DLD1 (cell line): Measurements from ENCODE around the gene P2RX6.
"Not testable (repeated sequence)": the region's sequence is repeated elsewhere in the genome, so short reads cannot be mapped to it uniquely, and the experiment has no call there.

Experiments used
- in situ Hi-C: cut with HindIII; loops from 2 replicates; pipeline ENCODE4 v1.10.0; 2017; ENCODE audit warnings: low sequenced_read_pairs

P2RX6 gene

DNA sequence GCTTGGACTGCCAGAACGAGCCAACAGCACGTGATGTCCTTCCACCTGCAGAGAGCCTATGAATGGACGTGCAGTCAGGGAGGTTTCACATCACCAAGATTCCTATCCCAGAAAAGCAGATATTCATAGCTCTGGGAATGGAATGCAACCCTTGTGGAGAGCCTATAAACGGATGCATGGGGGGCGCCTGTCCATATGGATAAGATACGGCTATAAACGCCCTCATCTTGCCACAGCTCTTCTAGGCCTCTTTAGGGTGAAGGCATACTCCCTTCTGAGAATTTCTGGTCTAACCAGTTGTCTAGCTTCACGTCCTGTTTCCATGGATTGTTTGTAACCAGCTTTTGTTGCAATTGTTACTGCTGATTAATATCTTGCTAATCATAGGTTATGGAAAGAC lies 56.8 kb downstream of the P2RX6 start:
- in situ Hi-C loops: not testable (repeated sequence)

DNA sequence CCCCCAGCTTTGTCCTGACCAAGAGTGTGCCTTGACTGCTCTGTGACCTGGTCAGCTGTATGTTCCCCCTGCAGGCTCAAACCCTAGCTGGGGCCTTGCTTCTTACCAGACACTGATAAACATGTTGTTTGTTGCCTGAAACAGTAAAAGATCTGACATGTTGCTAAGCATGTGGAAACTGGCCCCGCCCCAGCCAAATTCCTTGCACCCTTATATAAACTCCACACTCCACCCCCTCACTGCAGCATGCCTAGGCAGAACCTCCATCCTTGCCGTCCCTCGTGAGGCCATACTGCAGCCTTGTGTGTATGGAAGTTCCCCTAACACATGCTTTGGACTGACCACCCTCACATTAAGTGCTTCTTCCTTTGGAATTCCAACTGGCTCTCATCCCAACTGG lies 58.1 kb downstream of the P2RX6 start:
- in situ Hi-C loops: no loop called here

DNA sequence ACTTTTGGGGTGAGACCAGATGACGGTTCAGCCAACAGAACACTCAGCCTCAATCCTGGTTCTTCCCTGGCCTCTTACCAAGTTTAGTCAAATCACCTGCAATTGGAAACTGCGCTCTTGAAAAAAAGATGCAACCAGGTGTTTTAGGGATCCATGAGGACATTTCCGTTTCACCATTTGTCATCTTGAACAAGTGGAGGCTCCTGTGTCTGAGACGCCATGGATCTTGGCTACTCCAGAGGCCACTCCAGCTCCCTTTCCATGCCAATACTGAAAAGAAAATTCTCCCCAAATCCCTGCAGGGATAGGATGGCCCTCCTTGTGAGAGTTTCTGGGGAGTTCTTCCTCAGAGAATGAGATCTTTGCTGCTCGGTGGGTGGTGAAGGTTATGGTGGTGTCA lies 58.5 kb downstream of the P2RX6 start:
- in situ Hi-C loops: no loop called here

DNA sequence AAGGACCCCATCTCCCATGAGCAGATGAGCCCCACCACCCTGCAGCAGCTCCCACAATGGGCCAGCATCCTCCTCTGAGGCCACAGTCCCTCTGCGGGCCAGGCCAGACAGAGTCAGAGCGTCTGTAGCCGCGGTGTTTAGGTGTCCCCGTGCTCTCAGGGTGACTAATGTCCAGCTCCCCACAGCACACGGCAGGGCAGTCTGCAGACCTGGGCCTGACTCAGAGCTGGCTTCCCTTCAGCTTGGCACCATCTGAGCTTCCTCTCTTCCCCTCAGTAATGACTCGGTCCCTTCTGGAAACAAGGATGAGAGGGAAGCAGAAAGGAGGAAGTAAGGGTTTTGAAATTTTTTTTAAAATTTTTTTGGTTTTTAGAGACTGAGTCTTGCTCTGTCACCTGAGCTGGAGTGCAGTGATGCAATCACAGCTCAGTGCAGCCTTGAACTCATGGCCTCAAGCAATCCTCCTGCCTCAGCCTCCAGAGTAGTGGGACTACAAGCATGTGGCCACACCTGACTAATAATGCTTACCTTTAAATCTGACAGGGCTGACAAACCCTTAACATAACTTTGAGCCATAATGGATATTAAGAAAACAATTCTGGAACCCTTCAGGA lies 59.2 kb downstream of the P2RX6 start:
- in situ Hi-C loops: no loop called here

DNA sequence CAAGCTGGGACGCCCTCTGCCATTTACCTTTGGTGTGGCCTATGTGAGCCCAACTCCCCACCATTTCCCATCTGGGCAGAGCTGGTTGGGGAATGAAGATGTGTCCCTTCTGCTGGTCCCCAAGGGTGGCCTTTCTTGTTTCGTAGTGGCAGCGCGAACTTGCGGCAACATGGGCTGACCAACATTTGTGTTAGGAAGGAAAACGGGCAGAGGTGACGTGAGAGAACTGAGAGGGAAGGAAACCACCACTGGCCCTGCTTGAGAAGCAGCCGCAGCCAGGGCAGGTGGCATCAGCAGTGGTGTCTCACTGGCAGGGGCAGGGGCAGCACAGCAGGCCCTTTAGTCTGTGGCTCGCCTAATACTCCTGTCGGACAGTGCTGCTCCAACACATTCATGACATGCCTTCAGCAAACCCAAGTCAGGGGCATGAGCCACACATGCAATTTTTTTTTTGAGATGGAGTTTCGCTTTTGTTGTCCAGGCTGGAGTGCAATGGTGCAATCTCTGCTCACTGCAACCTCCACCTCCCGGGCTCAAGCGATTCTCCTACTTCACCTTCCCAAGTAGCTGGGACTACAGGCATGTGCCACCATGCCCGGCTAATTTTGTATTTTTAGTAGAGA lies 60.7 kb downstream of the P2RX6 start:
- in situ Hi-C loops: no loop called here

DNA sequence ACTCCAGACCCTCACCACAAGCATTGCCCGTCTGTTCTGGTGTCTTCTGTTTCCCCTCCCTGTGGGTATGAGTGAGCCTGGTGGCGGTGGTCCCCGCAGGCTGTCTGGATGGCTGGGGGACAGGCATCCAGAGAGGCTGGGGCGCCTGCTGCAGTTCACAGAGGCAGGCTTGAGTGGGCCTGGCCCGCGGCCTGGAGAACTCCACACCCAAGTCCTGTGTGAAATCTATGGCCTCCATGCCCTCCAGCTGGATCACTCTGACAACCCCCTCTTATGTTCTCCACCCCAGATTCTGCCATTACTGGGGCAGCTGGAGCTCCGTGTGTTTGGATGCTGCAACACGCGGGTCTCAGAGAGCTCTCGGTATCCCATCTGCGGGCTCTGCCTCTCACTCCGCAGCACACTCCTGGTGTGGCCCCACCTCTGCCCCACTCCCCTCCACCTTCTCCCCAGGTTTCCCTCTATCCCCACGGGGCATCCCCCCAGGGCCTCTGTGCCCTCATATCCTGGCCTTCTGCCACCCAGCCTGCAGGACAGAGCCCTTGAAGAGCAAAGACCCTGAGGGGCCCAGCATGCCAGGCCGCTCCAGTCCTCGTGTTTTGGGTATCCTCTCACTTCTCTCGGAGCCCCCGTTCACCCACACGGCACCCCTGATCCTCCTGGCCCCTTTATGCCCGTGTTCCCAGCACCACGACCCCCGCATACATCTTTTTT lies 62.1 kb downstream of the P2RX6 start:
- in situ Hi-C loops: no loop called here
